Erythroblast (primary cell): ENCODE results near the gene MROH8.

Source experiments
- GATA1 ChIP-seq: IDR thresholded peaks from 2 replicates; pipeline ENCODE4 v1.6.1; 2011; ENCODE audit warnings: low read depth, mild to moderate bottlenecking, control low read depth, low read length, moderate library complexity
- POLR2A ChIP-seq: IDR thresholded peaks from 2 replicates; pipeline ENCODE4 v1.6.1; 2011; ENCODE audit warnings: mild to moderate bottlenecking, low read length

- TF ChIP-seq POLR2A (no peak), GATA1 (no peak)
These were observed 16.7 kb downstream of the MROH8 start for GRCh38 chr20:37162646-37163045.
